NCI-H1694 (cell line): Measurements from ENCODE around the gene GPN1.
A peak's percentile ranks its signal among the peaks of the same experiment; 100 is the strongest.
"Not testable (repeated sequence)": the region's sequence is repeated elsewhere in the genome, so short reads cannot be mapped to it uniquely, and the experiment has no call there.

Experiments used
- DNase-seq: peaks from one replicate; lab custom pipeline; 2025; lab: John Stamatoyannopoulos, UW

GPN1 gene

GRCh38 chr2:27672723-27673486 is 44.1 kb downstream of the GPN1 start:
- DNase-seq = no peak

- DNase-seq = no peak
Measured at GRCh38 chr2:27680571-27680970, 51.7 kb downstream of the GPN1 start.

- no peak for DNase-seq
Measured at GRCh38 chr2:27681841-27682240, 53.0 kb downstream of the GPN1 start.

GRCh38 chr2:27682334-27682771 is 53.5 kb downstream of the GPN1 start:
- not testable (repeated sequence) for DNase-seq

GRCh38 chr2:27683390-27684071 is 54.7 kb downstream of the GPN1 start:
- peak; percentile 97 for DNase-seq

- DNase-seq = not testable (repeated sequence)
Measured at GRCh38 chr2:27685006-27685405, 56.2 kb downstream of the GPN1 start.

- no peak for DNase-seq
Measured at GRCh38 chr2:27685577-27685976, 56.7 kb downstream of the GPN1 start.

GRCh38 chr2:27687232-27687631 is 58.4 kb downstream of the GPN1 start:
- DNase-seq = no peak

GRCh38 chr2:27689424-27689823 is 60.6 kb downstream of the GPN1 start:
- no peak for DNase-seq

GRCh38 chr2:27690052-27690451 is 61.2 kb downstream of the GPN1 start:
- no peak for DNase-seq

GRCh38 chr2:27697660-27698059 is 68.8 kb downstream of the GPN1 start:
- no peak for DNase-seq
